Mammary epithelial cell (primary cell): Measurements from ENCODE around the gene SPTBN1.

Experiments used
- EZH2 ChIP-seq: IDR thresholded peaks from 2 replicates; pipeline ENCODE4 v1.6.1; 2012; ENCODE audit warnings: low read length, inconsistent platforms, borderline replicate concordance
- TF ChIP-seq, protein P1 (sequence below), 2 donors: IDR thresholded peaks in 1 of 2; conservative IDR thresholded peaks in 1 of 2; 2 replicates each; pipeline ENCODE4 v1.5.1; 2011 to 2012; ENCODE audit warnings: inconsistent platforms in 2 of 2, low read length in 2 of 2, mild to moderate bottlenecking in 2 of 2, control low read depth in 1 of 2, low read depth in 1 of 2; ENCODE audit not compliant: insufficient read depth in 1 of 2; ENCODE audit errors: extremely low read depth in 1 of 2

DNA sequence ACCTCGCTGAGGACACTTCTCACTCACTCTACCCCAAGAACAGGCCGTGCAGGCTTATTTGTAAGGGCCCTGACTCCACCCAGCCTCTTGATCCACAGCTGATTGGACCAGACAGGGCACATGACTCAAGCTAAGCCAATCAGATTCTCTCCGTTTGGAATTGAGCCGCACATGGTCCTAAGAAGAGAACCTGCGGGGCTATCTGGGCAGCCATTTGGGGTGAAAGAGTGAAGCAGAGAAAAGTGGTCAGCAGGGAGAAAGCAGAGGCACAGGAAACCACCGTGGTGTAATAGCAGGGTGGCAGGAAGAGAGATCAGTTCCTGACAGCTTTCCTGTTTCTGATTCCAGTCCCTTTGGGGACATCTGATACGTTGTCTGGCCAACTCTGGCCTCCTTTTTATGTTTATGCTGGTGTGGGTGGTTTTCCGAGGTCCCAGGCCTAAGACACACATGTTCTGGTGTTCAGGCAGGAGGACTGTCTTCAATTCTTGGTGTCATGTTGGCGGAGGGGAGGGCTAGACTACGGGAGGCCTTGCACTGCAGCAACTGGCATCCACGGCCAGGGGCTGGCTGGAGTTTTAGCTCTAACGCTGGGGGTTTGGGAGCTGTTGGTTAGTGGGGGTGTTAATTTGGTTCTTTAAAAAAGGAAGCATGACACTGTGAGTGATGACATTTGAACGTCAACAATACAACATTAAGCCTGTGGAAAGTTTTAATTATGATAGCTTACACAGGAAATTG lies 26.1 kb upstream of the SPTBN1 start:
- TF ChIP-seq, protein P1, sequence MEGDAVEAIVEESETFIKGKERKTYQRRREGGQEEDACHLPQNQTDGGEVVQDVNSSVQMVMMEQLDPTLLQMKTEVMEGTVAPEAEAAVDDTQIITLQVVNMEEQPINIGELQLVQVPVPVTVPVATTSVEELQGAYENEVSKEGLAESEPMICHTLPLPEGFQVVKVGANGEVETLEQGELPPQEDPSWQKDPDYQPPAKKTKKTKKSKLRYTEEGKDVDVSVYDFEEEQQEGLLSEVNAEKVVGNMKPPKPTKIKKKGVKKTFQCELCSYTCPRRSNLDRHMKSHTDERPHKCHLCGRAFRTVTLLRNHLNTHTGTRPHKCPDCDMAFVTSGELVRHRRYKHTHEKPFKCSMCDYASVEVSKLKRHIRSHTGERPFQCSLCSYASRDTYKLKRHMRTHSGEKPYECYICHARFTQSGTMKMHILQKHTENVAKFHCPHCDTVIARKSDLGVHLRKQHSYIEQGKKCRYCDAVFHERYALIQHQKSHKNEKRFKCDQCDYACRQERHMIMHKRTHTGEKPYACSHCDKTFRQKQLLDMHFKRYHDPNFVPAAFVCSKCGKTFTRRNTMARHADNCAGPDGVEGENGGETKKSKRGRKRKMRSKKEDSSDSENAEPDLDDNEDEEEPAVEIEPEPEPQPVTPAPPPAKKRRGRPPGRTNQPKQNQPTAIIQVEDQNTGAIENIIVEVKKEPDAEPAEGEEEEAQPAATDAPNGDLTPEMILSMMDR (conservative IDR thresholded peaks at IDR 0.05 in 1 of 2, IDR thresholded peaks at IDR 0.05 in 1 of 2; ENCODE audit: extremely low read depth in 1 of 2, insufficient read depth in 1 of 2, low read depth in 1 of 2, low read length in 2 of 2): no peak
- no peak for TF ChIP-seq EZH2
